OCI-LY7 (cell line): ENCODE results near the gene NGEF. TPM values are rescaled to one million over a fixed set of nuclear protein-coding genes. Genes with fewer than 3 reads are reported as not detected.
"Not testable (repeated sequence)": the region's sequence is repeated elsewhere in the genome, so short reads cannot be mapped to it uniquely, and the experiment has no call there.

Source experiments
- BruUV-seq: library from RNA; stranded (reverse); fragments of 400-500 nt; replicated peaks from 2 replicates; lab custom pipeline; 2021; lab: Mats Ljungman, UMichigan
- CTCF ChIA-PET: fragments of 300-600 bp; sonication (Branson Sonifier 250); formaldehyde crosslinking; loops from one replicate; lab custom pipeline; 2022; ENCODE audit warnings: antibody characterized with exemption; ENCODE audit not compliant: unreplicated experiment; lab: Charles Lee
- POLR2A ChIA-PET: fragments of 300-600 bp; sonication (Branson Sonifier 250); formaldehyde crosslinking; loops from one replicate; lab custom pipeline; 2022; ENCODE audit warnings: antibody characterized with exemption; lab: Charles Lee
- DNase-seq: peaks from one replicate; pipeline ENCODE4 v3.0.0-alpha.2; 2015; ENCODE audit warnings: low spot score
- H2AFZ ChIP-seq: fragments of 200-600 bp; sonication (generic), shearing (Covaris generic); 2 replicates; pipeline ENCODE4 v1.6.1; 2014; ENCODE audit warnings: mild to moderate bottlenecking, antibody characterized with exemption, low read length, moderate library complexity
- H3K27ac ChIP-seq: fragments of 200-600 bp; sonication (generic); 2 replicates; pipeline ENCODE4 v1.5.1; 2014; ENCODE audit warnings: mixed run types, low read depth, mild to moderate bottlenecking, moderate library complexity, low read length, inconsistent platforms; ENCODE audit not compliant: poor library complexity, severe bottlenecking
- H3K36me3 ChIP-seq: fragments of 200-600 bp; sonication (generic); 2 replicates; pipeline ENCODE4 v1.6.1; 2014; ENCODE audit warnings: mild to moderate bottlenecking, antibody characterized with exemption, low read length, moderate library complexity, mixed read lengths; ENCODE audit not compliant: insufficient read depth
- H3K4me1 ChIP-seq: fragments of 200-600 bp; sonication (generic); 2 replicates; pipeline ENCODE4 v1.5.1; 2014; ENCODE audit warnings: mild to moderate bottlenecking, low read length; ENCODE audit not compliant: insufficient read depth, poor library complexity, severe bottlenecking
- H3K4me2 ChIP-seq: fragments of 200-600 bp; sonication (generic); 2 replicates; pipeline ENCODE4 v1.6.1; 2014; ENCODE audit warnings: mild to moderate bottlenecking, low read length
- H3K4me3 ChIP-seq: fragments of 200-600 bp; sonication (generic); 2 replicates; pipeline ENCODE4 v1.5.1; 2014; ENCODE audit warnings: mild to moderate bottlenecking, low read depth, low read length; ENCODE audit not compliant: poor library complexity, severe bottlenecking
- H3K79me2 ChIP-seq: fragments of 200-600 bp; sonication (generic); 2 replicates; pipeline ENCODE4 v1.6.1; 2016; ENCODE audit warnings: low read depth, mild to moderate bottlenecking, low read length, moderate library complexity, mixed read lengths; ENCODE audit not compliant: insufficient read depth
- H3K9me2 ChIP-seq: fragments of 200-600 bp; sonication (generic); 2 replicates; pipeline ENCODE4 v1.6.1; 2016; ENCODE audit warnings: mild to moderate bottlenecking, low read length, mixed read lengths; ENCODE audit not compliant: insufficient read depth
- H3K9me3 ChIP-seq: fragments of 200-600 bp; sonication (generic); 2 replicates; pipeline ENCODE4 v1.6.1; 2014; ENCODE audit warnings: mild to moderate bottlenecking, mixed run types, low read length, mixed read lengths
- H4K20me1 ChIP-seq: fragments of 200-600 bp; sonication (generic); 2 replicates; pipeline ENCODE4 v1.6.1; 2014; ENCODE audit warnings: mild to moderate bottlenecking, antibody characterized with exemption, low read length, moderate library complexity, mixed read lengths; ENCODE audit not compliant: insufficient read depth
- CTCF ChIP-seq: fragments of 200-600 bp; sonication (generic); conservative IDR thresholded peaks from 2 replicates; pipeline ENCODE4 v1.5.1; 2014; ENCODE audit warnings: mild to moderate bottlenecking, antibody characterized with exemption, low read length, moderate library complexity, mixed read lengths
- EZH2phosphoT487 ChIP-seq: fragments of 200-600 bp; sonication (generic); IDR thresholded peaks from 2 replicates; pipeline ENCODE4 v1.6.1; 2018; ENCODE audit warnings: low read depth, borderline replicate concordance, mild to moderate bottlenecking, mixed run types, antibody characterized with exemption, low read length, moderate library complexity, mixed read lengths
- intact Hi-C: fragments of 100-400 bp; cut with micrococcal nuclease; formaldehyde crosslinking; loops from one replicate; pipeline ENCODE4 v1.10.0; 2022; ENCODE audit not compliant: unreplicated experiment
- total RNA-seq, 2 experiments: library from RNA; depleted of rRNA in 1 of 2; stranded (reverse); fragments of >200 nt in 1 of 2; shearing (Covaris generic) in 1 of 2; gene quantifications; 2 replicates each; pipeline ENCODE4 v1.2.3, GENCODE V29; 2014 to 2022

Gene NGEF
- total RNA-seq, 2 experiments from 2014 or later = 0.82 TPM; not detected in 1

- no peaks in the 10 kb centered on the region for H3K79me2 ChIP-seq
- ChIA-PET POLR2A (interaction anchor here (1.0 kb wide), 1 partner anchor 194 kb away, joined by 4 read pairs; no protein-coding TSS in a partner anchor), CTCF (no interaction called here)
- no TSS peak for BruUV-seq
- no peak overlapping the region for H3K4me2 ChIP-seq
- no peaks in the 10 kb centered on the region for H3K9me2 ChIP-seq
- H3K27ac ChIP-seq = no peak overlapping the region
- no peaks in the 10 kb centered on the region for H3K4me1 ChIP-seq
- no peak overlapping the region for H2AFZ ChIP-seq
- no peaks in the 10 kb centered on the region for H4K20me1 ChIP-seq
- intact Hi-C loops = loop anchor here (1.0 to 5.0 kb wide), 3 partner anchors 177 to 399 kb away; partner anchors contain the start of gene ATG16L1
- no peak for TF ChIP-seq CTCF
- TF ChIP-seq EZH2phosphoT487 = no peak
- DNase-seq = no peak
- H3K9me3 ChIP-seq = no peaks in the 10 kb centered on the region
- no peak overlapping the region for H3K4me3 ChIP-seq
- peaks cover 76% of the 10 kb centered on the region for H3K36me3 ChIP-seq
Measured at GRCh38 chr2:232852676-232853075, 160.4 kb downstream of the NGEF start.

GRCh38 chr2:232852081-232852480 is 161.0 kb downstream of the NGEF start:
- intact Hi-C loops = loop anchor here (5.0 kb wide), 1 partner anchor 200 kb away; no protein-coding TSS in a partner anchor

GRCh38 chr2:232850039-232850438 is 163.0 kb downstream of the NGEF start:
- H4K20me1 ChIP-seq = no peaks in the 10 kb centered on the region
- POLR2A ChIA-PET = no interaction called here
- intact Hi-C loops = loop anchor here (5.0 kb wide), 1 partner anchor 202 kb away; no protein-coding TSS in a partner anchor
- H3K9me2 ChIP-seq = no peaks in the 10 kb centered on the region
- H3K79me2 ChIP-seq = no peaks in the 10 kb centered on the region
- no TSS peak for BruUV-seq
- H3K27ac ChIP-seq = no peak overlapping the region
- no peaks in the 10 kb centered on the region for H3K4me1 ChIP-seq
- no peak overlapping the region for H3K4me2 ChIP-seq
- H2AFZ ChIP-seq = no peak overlapping the region
- DNase-seq = no peak
- TF ChIP-seq EZH2phosphoT487 (no peak), CTCF (no peak)
- H3K9me3 ChIP-seq = no peaks in the 10 kb centered on the region
- H3K4me3 ChIP-seq = no peak overlapping the region
- CTCF ChIA-PET = no interaction called here
- H3K36me3 ChIP-seq = peaks cover 77% of the 10 kb centered on the region

More at GRCh38 chr2:232852081-232852480, 161.0 kb downstream of the NGEF start:
- H3K79me2 ChIP-seq, DNase-seq, H3K9me3 ChIP-seq, H3K4me1 ChIP-seq, H3K4me3 ChIP-seq, H3K4me2 ChIP-seq, H3K9me2 ChIP-seq, H2AFZ ChIP-seq, H3K27ac ChIP-seq, H4K20me1 ChIP-seq, BruUV-seq, CTCF ChIA-PET: not testable (repeated sequence)
- H3K36me3 ChIP-seq = peaks cover 76% of the 10 kb centered on the region
- POLR2A ChIA-PET = interaction anchor here (1.0 kb wide), 1 partner anchor 195 kb away, joined by 4 read pairs; no protein-coding TSS in a partner anchor
